Stomach smooth muscle (tissue), 2 donors: ENCODE results near the gene HNRNPLL.

ENCODE experiments used
- H3K27ac ChIP-seq: one replicate; pipeline ENCODE4 v1.7.0; 2013; ENCODE audit warnings: mild to moderate bottlenecking, low read length, inconsistent platforms
- H3K27me3 ChIP-seq, 2 donors: one replicate each; pipeline ENCODE4 v1.7.0; 2013; ENCODE audit warnings: low read length in 2 of 2; ENCODE audit not compliant: insufficient read depth in 2 of 2, control insufficient read depth in 1 of 2
- H3K36me3 ChIP-seq, 2 donors: one replicate each; pipeline ENCODE4 v1.7.0; 2013; ENCODE audit warnings: low read length in 2 of 2; ENCODE audit not compliant: control insufficient read depth in 2 of 2, insufficient read depth in 2 of 2
- H3K4me1 ChIP-seq: one replicate; pipeline ENCODE4 v1.7.0; 2013; ENCODE audit warnings: low read length; ENCODE audit not compliant: control insufficient read depth, insufficient read depth
- H3K4me3 ChIP-seq, 2 donors: one replicate each; pipeline ENCODE4 v1.7.0; 2013; ENCODE audit warnings: low read length in 2 of 2
- H3K9ac ChIP-seq, 2 donors: one replicate each; pipeline ENCODE4 v1.7.0; 2013; ENCODE audit warnings: low read length in 2 of 2, mild to moderate bottlenecking in 1 of 2
- H3K9me3 ChIP-seq, 2 donors: one replicate each; pipeline ENCODE4 v1.7.0; 2013; ENCODE audit warnings: low read length in 2 of 2; ENCODE audit not compliant: control insufficient read depth in 2 of 2
- donor health status: healthy.
- donor health status: Pancreatic carcinoma.

The HNRNPLL gene

DNA sequence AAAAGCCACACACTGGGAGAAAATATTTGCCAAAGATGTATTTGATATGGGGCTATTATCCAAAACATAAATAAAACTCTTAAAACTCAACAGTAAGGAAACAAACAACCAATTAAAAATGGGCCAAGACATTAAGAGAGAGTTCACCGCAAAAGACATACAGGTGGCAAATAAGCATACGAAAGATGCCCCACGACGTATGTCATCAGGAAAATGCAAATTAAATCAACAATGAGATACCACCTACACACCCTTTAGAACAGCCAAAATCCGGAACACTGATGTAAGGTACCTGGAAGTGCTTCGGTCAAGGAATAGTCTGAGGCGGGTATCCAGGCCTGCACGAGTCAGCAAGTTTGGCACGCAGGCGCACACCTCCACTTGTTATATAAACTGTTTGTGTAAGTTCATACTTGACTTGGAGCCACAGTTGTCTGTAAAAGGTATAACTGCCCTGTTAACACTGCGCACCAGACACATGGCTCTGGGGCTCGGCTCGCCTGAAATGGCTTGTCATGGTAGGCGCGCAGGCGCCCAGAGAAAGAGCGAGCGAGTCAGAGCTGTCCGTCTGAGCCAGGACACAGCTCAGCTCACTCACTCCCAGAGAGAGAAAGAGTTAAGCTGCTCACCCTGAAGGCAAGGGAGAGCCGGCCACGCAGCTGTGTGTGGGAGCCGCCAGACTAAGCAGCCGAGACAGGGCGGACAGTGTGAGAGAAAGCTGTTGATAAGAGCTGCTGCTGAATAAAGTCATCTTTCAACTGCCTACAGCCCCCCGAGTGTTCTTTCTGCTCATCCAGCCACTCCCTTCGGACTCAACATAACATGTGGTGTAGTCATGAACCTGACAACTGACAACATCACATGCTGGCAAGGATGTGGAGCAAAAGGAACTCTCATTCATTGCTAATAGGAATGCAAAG lies 87.3 kb downstream of the HNRNPLL start:
- peak overlapping the region; percentile 44 to 69 for H3K4me3 ChIP-seq
- peak overlapping the region; percentile 59 to 80 for H3K9ac ChIP-seq
- H3K4me1 ChIP-seq = peaks cover 26% of the 10 kb centered on the region
- no peaks in the 10 kb centered on the region for H3K9me3 ChIP-seq
- peak overlapping the region; percentile 95 for H3K27ac ChIP-seq
- H3K27me3 ChIP-seq = no peaks in the 10 kb centered on the region
- H3K36me3 ChIP-seq = no peaks in the 10 kb centered on the region

DNA sequence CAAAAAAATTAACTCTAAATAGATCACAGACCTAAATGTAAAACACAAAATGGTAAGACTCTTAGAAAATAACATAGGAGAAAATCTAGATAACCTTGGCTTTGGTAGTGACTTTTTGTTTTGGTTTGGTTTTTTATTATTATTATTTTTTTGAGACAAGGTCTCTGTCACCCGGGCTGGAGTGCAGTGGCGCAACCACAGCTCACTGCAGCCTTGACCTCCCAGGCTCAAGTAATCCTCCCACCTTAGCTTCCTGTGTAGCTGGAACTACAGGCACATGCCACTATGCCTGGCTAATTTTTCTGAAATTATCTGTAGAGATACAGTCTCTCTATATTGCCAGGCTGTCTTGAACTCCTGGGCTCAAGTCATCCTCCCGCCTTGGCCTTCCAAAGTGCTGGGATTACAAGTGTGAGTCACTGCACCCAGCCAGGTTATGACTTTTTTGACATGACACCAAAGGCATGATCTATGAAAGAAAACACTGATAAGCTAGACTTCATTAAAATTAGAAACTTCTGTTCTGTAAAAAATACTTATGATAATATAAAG lies 88.0 kb downstream of the HNRNPLL start:
- H3K4me1 ChIP-seq = peaks cover 31% of the 10 kb centered on the region
- no peak overlapping the region for H3K4me3 ChIP-seq
- H3K36me3 ChIP-seq = no peaks in the 10 kb centered on the region
- no peaks in the 10 kb centered on the region for H3K9me3 ChIP-seq
- no peak overlapping the region for H3K9ac ChIP-seq
- H3K27ac ChIP-seq = peak overlapping the region; percentile 95
- no peaks in the 10 kb centered on the region for H3K27me3 ChIP-seq

DNA sequence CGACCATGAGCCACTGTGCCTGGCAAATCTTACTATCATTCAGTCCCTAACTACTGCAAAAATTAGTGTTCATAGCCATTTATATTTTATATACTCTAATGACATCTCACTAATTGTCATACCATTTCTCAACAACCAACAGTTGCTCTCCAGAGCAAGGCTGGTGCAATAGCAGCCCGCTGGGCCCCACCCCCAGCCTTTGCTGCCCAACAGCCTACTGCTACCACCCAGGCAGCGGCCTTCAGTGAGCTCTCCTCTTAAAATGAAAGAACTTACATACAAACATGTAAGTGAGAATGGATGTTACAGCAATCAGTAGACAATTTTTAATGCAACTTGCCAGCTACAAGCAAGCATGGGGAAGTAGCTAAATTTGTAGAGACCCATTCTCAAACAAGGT lies 90.5 kb downstream of the HNRNPLL start:
- peaks cover 41% of the 10 kb centered on the region for H3K4me1 ChIP-seq
- no peaks in the 10 kb centered on the region for H3K9me3 ChIP-seq
- H3K27me3 ChIP-seq = no peaks in the 10 kb centered on the region
- H3K4me3 ChIP-seq = no peak overlapping the region
- no peak overlapping the region for H3K9ac ChIP-seq
- H3K27ac ChIP-seq = peak overlapping the region; percentile 49
- H3K36me3 ChIP-seq = no peaks in the 10 kb centered on the region
